Measurements from ENCODE around the gene CAPN2.

CAPN2 gene

GRCh38 chr1:223758734-223759133, 46.4 kb downstream of the CAPN2 start:
- H3K4me3 ChIP-seq (ENCODE audit: low read depth, low read length): no peak overlapping the region

DNA sequence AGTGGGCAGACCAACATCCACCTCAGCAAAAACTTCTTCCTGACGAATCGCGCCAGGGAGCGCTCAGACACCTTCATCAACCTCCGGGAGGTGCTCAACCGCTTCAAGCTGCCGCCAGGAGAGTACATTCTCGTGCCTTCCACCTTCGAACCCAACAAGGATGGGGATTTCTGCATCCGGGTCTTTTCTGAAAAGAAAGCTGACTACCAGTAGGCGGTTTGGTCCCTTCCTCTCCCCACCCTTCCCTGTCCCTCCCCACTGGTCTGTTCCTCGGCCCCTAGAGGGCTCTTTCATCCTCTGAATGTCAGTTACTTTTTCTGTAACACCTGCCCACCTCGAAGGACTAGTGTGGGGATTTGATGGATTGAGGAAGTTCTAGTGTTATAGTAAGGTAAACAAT, 46.9 kb downstream of the CAPN2 start:
- H3K4me3 ChIP-seq (ENCODE audit: low read depth, low read length): no peak overlapping the region

DNA sequence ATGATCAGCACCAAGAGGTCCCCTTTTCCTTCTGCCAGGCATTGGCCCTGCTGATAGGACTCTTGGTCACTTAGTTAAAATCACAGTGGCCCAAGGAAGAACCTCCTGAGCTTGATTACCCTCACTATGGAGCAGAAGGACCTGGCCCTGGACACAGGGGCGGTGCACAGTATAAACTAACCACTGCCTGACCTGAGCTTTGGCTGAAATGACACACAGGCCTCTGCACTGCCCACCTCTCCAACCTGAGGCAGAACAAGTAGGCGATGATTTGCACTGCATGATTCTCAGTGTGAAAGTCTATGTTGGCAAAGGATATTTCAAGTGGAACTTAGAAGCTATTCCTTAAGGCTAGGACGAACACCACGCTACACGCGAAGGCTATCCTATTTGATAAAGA, 48.5 kb downstream of the CAPN2 start:
- H3K4me3 ChIP-seq (ENCODE audit: low read depth, low read length): no peak overlapping the region

GRCh38 chr1:223761411-223761810, 49.1 kb downstream of the CAPN2 start:
- H3K4me3 ChIP-seq (ENCODE audit: low read depth, low read length): no peak overlapping the region

DNA sequence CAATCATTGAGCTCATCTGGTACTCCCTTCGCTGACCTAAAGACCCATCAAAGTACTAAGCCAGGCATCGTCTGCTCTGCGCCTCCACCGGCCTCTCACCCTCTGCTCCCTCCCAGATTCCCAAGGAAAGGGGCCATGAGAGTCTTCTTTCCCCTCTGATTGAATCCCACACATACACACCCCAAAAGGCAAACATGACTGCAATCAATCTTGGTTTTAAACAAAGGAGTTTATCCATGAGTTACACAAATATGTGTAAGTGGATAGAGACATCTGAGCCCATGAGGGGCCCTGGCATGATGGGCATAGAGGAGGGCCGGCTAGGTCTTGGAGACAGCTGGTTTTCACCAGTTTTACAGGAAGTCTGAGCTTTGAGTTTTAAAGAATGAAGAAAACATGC, 50.9 kb downstream of the CAPN2 start:
- H3K4me3 ChIP-seq (ENCODE audit: low read depth, low read length): no peak overlapping the region

GRCh38 chr1:223763881-223764280, 51.5 kb downstream of the CAPN2 start:
- no peak overlapping the region for H3K4me3 ChIP-seq (ENCODE audit: low read depth, low read length)

- H3K4me3 ChIP-seq (ENCODE audit: low read depth, low read length): no peak overlapping the region
Observed at GRCh38 chr1:223765036-223765718, 52.8 kb downstream of the CAPN2 start.

DNA sequence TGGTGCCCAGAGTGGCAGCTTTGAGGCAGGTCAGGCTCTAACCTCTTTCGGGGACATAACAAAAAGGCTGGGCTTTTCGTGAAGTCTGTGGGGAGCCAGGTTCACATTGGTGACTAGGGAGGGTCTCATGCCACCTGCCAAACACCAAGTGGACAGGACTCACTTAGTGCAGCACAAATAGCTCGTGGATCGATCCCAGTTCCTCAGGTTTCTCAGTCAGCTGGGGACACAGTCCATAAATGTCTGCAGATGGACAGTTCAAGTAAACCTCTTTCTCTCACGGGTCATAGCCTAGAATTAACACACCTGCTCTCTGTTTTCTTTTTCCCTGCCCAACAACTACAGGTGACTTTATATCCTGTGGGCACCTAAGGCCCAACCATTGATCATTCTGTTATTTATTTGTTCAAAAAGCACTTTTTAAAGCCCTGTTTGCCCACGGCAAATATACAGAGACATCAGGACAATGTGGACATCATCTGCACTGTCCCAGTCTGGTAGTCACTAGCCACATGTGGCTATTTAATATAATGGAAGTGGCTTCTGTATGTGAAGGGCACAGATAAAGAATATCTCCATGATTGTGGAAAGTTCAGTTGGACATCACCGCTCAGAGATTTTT, 53.5 kb downstream of the CAPN2 start:
- no peak overlapping the region for H3K4me3 ChIP-seq (ENCODE audit: low read depth, low read length)

DNA sequence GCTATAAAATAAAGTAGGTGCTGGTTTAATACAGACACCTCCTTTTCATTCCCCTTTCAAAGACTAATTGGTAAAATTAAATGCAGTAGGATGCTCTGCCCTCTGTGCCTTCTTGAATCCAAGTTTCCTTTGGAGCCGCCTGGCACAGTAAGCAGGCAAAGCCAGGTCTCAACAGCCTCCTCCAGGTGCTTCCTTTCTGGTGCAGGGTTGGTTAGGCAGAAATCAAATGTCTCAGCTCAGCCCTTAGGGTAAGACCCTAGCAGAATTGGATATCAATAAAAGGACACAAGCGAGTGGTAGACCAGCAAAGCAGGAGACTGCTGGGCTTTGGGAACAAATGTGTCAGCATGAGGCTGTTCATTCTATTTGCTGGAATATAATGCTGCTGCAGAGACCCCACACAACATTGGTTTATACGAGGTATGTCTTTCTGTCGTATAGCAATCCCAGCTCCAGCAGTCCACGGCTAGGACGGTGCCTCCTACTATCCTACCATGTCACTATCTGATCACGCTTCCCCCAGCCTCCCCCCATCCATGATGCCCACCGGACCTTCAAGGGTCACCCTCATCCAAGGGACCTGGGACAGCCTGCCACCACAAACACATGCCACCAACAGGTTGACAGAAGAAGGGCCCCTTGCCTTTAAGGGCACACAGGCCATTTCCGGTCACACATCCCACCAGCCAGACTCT, 58.4 kb downstream of the CAPN2 start:
- H3K4me3 ChIP-seq (ENCODE audit: low read depth, low read length): no peak overlapping the region

DNA sequence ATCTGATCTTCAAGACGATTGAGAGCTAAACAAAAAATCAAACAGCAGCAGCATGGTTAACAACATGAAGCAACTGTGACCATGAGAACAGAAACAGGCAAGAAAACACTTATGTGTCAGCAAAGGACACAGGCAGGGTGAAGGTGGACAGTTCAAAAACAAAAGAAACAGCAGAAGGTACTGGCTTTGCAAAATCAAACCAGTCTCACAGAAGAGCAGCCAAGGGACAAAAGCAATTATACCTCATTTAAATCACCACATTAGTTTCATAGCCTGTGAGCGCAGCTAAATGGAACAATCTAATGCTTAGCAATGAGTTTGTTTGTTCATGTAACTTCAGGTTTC, 59.1 kb downstream of the CAPN2 start:
- no peak overlapping the region for H3K4me3 ChIP-seq (ENCODE audit: low read depth, low read length)

- H3K4me3 ChIP-seq (ENCODE audit: low read depth, low read length): no peak overlapping the region
Observed at GRCh38 chr1:223771814-223772770, 59.8 kb downstream of the CAPN2 start.

- no peak overlapping the region for H3K4me3 ChIP-seq (ENCODE audit: low read depth, low read length)
Observed at GRCh38 chr1:223772771-223773160, 60.4 kb downstream of the CAPN2 start.

- H3K4me3 ChIP-seq (ENCODE audit: low read depth, low read length): no peak overlapping the region
Observed at GRCh38 chr1:223774134-223774814, 61.9 kb downstream of the CAPN2 start.

DNA sequence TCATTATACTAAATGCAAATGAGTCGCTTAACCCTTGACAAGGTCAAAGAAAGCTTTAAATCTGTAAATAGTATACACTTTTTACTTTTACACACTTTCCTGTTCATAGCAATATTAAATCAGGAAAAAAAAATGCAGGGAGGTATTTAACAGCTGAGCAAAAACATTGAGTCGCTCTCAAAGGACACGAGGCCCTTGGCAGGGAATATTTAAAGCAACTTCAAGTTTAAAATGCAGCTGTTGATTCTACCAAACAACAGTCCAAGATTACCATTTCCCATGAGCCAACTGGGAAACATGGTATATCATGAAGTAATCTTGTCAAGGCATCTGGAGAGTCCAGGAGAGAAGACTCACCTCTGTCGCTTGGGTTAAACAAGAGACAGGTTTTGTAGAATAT, 62.7 kb downstream of the CAPN2 start:
- H3K4me3 ChIP-seq (ENCODE audit: low read depth, low read length): no peak overlapping the region

DNA sequence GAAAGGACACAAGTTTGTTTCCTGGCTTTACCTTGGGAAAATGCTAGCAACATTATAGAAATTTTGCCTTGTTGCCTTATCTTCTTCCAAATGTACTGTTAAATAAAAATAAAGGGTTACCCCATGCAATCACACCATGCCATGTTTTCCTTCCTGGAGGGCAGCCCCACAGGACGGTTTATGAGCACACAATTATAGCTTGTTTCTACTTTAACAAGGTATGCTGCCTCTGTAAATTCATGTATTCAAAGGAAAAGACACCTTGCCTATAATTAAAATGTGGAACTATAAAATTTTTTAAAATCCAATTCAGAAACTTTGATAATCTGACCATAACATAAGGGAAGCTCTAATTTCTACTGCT, 63.4 kb downstream of the CAPN2 start:
- H3K4me3 ChIP-seq (ENCODE audit: low read depth, low read length): no peak overlapping the region

GRCh38 chr1:223776075-223776814, 63.9 kb downstream of the CAPN2 start:
- H3K4me3 ChIP-seq (ENCODE audit: low read depth, low read length): no peak overlapping the region

- H3K4me3 ChIP-seq (ENCODE audit: low read depth, low read length): no peak overlapping the region
Observed at GRCh38 chr1:223776826-223777454, 64.6 kb downstream of the CAPN2 start.

DNA sequence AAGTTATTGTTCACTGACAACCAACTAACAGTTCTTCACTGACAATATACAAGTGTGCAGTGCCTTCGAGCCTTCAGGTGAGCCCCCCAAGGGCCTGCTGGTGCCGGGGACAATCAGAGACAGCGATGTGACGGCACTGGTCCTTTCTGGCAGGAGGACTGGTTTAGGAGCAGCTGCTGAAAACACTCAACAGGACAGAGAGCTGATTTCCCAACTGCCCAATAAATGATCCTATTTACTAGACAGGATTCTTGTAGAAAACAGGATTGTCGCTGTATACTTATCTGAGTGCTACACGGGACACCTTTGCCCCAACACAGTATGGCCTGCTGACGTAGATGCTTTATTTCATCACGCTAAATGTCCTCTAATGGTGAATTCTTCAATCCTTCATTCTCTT, 68.0 kb downstream of the CAPN2 start:
- no peak overlapping the region for H3K4me3 ChIP-seq (ENCODE audit: low read depth, low read length)

- H3K4me3 ChIP-seq (ENCODE audit: low read depth, low read length): no peak overlapping the region
Observed at GRCh38 chr1:223780949-223781348, 68.6 kb downstream of the CAPN2 start.

- H3K4me3 ChIP-seq (ENCODE audit: low read depth, low read length): no peak overlapping the region
Observed at GRCh38 chr1:223783676-223784075, 71.3 kb downstream of the CAPN2 start.

Data from iPS-11a (cell line).